CD4-positive, alpha-beta T cell treated with Interleukin-10 for 1 hour (primary cell): Measurements from ENCODE around the gene SRR.

Experiments used
- DNase-seq: peaks from one replicate; pipeline ENCODE4 v3.0.0-alpha.2; 2020

The SRR gene

DNA sequence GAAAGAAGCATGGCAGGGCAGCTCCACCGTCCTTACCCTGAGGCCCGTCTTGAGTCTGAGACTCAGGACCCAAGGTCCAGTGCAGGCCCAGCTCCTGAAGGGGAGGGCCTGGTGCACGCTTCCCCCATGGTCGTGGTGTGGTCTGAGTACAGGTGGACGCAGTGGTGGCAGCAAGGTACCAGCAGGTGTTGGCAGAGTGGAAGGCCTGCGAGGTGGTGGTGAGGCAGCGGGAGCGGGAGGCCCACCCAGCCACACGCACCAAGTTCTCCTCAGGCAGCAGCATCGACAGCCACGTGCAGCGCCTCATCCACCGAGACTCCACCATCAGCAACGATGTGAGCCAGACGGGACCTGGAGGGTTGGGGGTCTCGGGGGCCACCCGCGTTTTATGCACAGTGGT lies 69.4 kb downstream of the SRR start:
- no peak for DNase-seq
